ENCODE results near the gene DPEP3. TPM values are rescaled to one million over a fixed set of nuclear protein-coding genes. Genes with fewer than 3 reads are reported as not detected.

Gene DPEP3
- total and polyA plus RNA-seq, 2 donors (not counting 1 experiment from before 2014, with no cell fraction given): 1.9 to 2.0 TPM

GRCh38 chr16:67934306-67935100 lies 45.8 kb downstream of the DPEP3 start:
- H3K4me3 Mint-ChIP-seq: peak overlapping the region; percentile 46
- Histone ChIP-seq H3K27me3 (replicated peaks in 1 of 4; ENCODE audit: control extremely low read depth in 1 of 4, control insufficient read depth in 3 of 4, insufficient read depth in 4 of 4, low read length in 3 of 4) (no peaks in the 10 kb centered on the region), H3K79me2 (ENCODE audit: control insufficient read depth, insufficient read depth, low read length) (peaks cover 40% of the 10 kb centered on the region), H4K20me1 (ENCODE audit: control insufficient read depth, insufficient read depth, low read length, poor library complexity, severe bottlenecking) (peaks cover 37% of the 10 kb centered on the region), H3K9me3 (ENCODE audit: control extremely low read depth in 1 of 3, control insufficient read depth in 2 of 3, insufficient read depth in 1 of 3, low read length in 2 of 3) (no peaks in the 10 kb centered on the region), H3K27ac (ENCODE audit: low read length in 2 of 2) (peak overlapping the region in 1 of 2 donors; percentile 64), H2AFZ (ENCODE audit: insufficient read depth, low read depth, low read length, poor library complexity, severe bottlenecking) (no peak overlapping the region), H3K9ac (ENCODE audit: low read length) (no peak overlapping the region), H3K4me1 (ENCODE audit: control insufficient read depth in 2 of 2, insufficient read depth in 2 of 2, low read length in 2 of 2) (peaks cover 15 to 28% of the 10 kb centered on the region in 2 donors), H3K4me2 (replicated peaks; ENCODE audit: low read depth, low read length, poor library complexity, severe bottlenecking) (peak overlapping the region; percentile 91), H3K36me3 (replicated peaks in 1 of 2; ENCODE audit: control extremely low read depth in 1 of 2, control insufficient read depth in 1 of 2, extremely low read depth in 1 of 2, insufficient read depth in 2 of 2, low read length in 1 of 2) (peaks cover 7 to 42% of the 10 kb centered on the region in 2 experiments), H3K4me3 (ENCODE audit: control extremely low read depth in 1 of 5, extremely low read depth in 1 of 5, insufficient read depth in 1 of 5, low read depth in 2 of 5, low read length in 4 of 5) (no peak overlapping the region)
- ChIA-PET POLR2A (interaction anchor here (0.5 to 3.3 kb wide), 5 partner anchors 42 to 274 kb away, joined by 3 to 19 read pairs (median 4); partner anchors contain the start of genes ACD, NUTF2, PARD6A and PSKH1), CTCF (interaction anchor here (0.9 to 6.4 kb wide), 7 partner anchors 8 to 453 kb away, joined by 3 to 29 read pairs (median 5); partner anchors contain the start of genes ATP6V0D1 and NRN1L)
- WGBS (ENCODE audit: insufficient coverage): over 99% methylated on average over 12 of the region's 13 CpGs
- intact Hi-C loops (cut with micrococcal nuclease): loop anchor here (1.0 to 5.0 kb wide), 8 partner anchors 34 to 442 kb away; partner anchors contain the start of genes CTCF, EDC4, GFOD2 and RANBP10
- peaks cover 22% of the 10 kb centered on the region for H3K4me1 Mint-ChIP-seq
- ATAC-seq (ENCODE audit: low read depth): no peak
- H3K27me3 Mint-ChIP-seq: no peaks in the 10 kb centered on the region
- no peak for TF ChIP-seq EZH2 (IDR thresholded peaks at IDR 0.05; ENCODE audit: borderline replicate concordance, insufficient read depth, low read depth, low read length, poor library complexity, severe bottlenecking)
- TF ChIP-seq, protein P1, sequence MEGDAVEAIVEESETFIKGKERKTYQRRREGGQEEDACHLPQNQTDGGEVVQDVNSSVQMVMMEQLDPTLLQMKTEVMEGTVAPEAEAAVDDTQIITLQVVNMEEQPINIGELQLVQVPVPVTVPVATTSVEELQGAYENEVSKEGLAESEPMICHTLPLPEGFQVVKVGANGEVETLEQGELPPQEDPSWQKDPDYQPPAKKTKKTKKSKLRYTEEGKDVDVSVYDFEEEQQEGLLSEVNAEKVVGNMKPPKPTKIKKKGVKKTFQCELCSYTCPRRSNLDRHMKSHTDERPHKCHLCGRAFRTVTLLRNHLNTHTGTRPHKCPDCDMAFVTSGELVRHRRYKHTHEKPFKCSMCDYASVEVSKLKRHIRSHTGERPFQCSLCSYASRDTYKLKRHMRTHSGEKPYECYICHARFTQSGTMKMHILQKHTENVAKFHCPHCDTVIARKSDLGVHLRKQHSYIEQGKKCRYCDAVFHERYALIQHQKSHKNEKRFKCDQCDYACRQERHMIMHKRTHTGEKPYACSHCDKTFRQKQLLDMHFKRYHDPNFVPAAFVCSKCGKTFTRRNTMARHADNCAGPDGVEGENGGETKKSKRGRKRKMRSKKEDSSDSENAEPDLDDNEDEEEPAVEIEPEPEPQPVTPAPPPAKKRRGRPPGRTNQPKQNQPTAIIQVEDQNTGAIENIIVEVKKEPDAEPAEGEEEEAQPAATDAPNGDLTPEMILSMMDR (IDR thresholded peaks at IDR 0.05): no peak
- no peak for DNase-seq
- H3K9me3 Mint-ChIP-seq (ENCODE audit: insufficient read depth): no peaks in the 10 kb centered on the region
- H3K27ac Mint-ChIP-seq: peak overlapping the region; percentile 99
